ENCODE results near the gene CEMIP2. TPM values are rescaled to one million over a fixed set of nuclear protein-coding genes. Genes with fewer than 3 reads are reported as not detected.

Gene CEMIP2
- polyA plus RNA-seq, 3 donors from 2014 or later, result 16.9 to 32.7 (median 21.8) TPM

DNA sequence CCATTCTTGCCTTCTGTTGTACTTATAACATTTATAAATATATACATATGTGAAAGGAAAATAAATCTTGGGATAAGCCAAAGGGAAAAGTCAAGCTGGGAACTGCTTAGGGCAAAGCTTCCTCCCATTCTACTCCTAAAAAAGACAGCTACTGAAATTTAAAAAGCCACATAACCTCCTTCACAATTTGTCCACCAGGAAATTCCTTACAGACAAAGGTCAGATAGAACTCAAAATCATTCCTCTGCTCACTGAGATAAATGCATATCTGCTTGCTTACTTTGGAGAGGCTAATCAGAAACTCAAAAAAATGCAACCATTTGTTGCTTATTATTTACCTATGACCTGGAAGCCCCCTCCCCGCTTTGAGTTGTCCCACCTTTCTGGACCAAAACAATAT is 112.5 kb downstream of the CEMIP2 start:
- H3K9me3 Mint-ChIP-seq, result peaks cover 0 to 5% (median 0%) of the 10 kb centered on the region in 6 donors
- DNase-seq, result no peak
- no peak overlapping the region for H3K27ac Mint-ChIP-seq
- peaks cover 20 to 33% of the 10 kb centered on the region in 2 donors for H3K4me1 Mint-ChIP-seq
- H3K36me3 Mint-ChIP-seq, result peaks cover 0 to 10% (median 6%) of the 10 kb centered on the region in 3 donors
- no peak overlapping the region for H3K4me3 Mint-ChIP-seq
- peaks cover 0 to 7% (median 4%) of the 10 kb centered on the region in 3 donors for H3K27me3 Mint-ChIP-seq (ENCODE audit: low read depth in 3 of 3)

DNA sequence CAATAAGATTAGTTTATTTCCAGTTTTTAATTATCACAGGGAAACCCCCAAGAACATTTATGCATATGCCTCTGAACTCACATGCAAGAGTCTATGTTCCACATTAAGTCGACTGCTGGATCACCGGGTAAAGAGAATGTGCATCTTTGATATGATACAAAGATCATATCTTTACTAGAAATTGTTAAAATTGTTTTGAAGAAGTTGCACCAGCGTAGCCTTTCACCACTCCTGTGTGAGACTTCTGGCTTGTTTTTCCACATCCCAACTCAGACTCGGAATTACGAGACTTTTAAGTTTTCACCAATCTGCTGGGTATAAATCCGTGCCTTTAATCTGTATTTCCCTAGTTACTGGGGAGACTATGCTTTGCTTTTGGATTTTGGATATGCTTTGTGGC is 113.2 kb downstream of the CEMIP2 start:
- no peak overlapping the region for H3K27ac Mint-ChIP-seq
- H3K4me3 Mint-ChIP-seq, result no peak overlapping the region
- peaks cover 0 to 5% (median 0%) of the 10 kb centered on the region in 6 donors for H3K9me3 Mint-ChIP-seq
- peaks cover 0 to 12% (median 6%) of the 10 kb centered on the region in 3 donors for H3K36me3 Mint-ChIP-seq
- H3K4me1 Mint-ChIP-seq, result peaks cover 14 to 27% of the 10 kb centered on the region in 2 donors
- DNase-seq, result no peak
- peaks cover 0 to 7% (median 4%) of the 10 kb centered on the region in 3 donors for H3K27me3 Mint-ChIP-seq (ENCODE audit: low read depth in 3 of 3)

DNA sequence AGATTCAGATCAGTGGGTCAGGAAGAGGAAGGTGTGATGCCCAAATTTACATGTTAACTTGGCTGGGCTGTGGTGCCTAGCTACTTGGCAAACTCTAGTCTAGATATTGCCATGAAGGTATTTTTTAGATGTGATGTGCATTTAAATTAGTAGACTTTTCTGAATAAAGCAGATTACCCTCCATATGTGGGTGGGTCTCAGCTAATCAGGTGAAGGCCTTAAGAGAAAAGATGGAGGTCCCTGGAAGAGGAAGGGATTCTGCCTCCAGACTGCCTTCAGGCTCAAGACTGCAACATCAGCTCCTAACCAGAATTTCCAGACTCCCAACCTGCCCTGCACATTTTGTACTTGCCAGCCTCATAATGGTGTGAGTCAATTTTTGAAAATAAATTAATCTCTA is 115.8 kb downstream of the CEMIP2 start:
- Mint-ChIP-seq H3K4me3 (peak overlapping the region in 1 of 5 donors; percentile 19), H3K27me3 (ENCODE audit: low read depth in 3 of 3) (peaks cover 4 to 8% (median 4%) of the 10 kb centered on the region in 3 donors), H3K27ac (peak overlapping the region in 2 of 6 donors; percentile 15 to 74), H3K36me3 (peaks cover 0 to 19% (median 3%) of the 10 kb centered on the region in 3 donors), H3K9me3 (peaks cover 0 to under 1% (median 0%) of the 10 kb centered on the region in 6 donors), H3K4me1 (peaks cover 18 to 24% of the 10 kb centered on the region in 2 donors)
- DNase-seq, result no peak

DNA sequence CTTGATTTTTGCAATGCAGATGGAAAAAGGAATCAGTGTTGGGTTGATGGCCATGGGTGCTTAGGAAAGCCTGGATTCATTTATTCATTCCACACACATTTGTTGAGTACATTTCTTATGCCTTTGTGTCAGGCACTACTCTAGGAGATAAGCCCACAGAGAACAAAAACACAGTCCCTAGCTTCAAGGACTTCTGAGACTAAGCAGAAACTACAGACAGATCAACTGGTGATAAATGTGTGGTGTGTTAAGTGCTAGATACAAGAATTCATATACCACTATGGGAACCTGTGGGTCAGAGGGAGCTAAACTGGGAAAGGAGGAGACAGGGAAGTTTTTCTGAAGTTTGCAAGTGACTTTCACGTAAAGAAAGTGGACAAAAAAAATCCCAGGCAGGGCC is 119.9 kb downstream of the CEMIP2 start:
- H3K27ac Mint-ChIP-seq, result peak overlapping the region in 1 of 6 donors; percentile 18
- H3K36me3 Mint-ChIP-seq, result peaks cover 0 to 16% (median 3%) of the 10 kb centered on the region in 3 donors
- no peak overlapping the region for H3K4me3 Mint-ChIP-seq
- no peaks in the 10 kb centered on the region for H3K9me3 Mint-ChIP-seq
- H3K4me1 Mint-ChIP-seq, result peaks cover 41 to 46% of the 10 kb centered on the region in 2 donors
- H3K27me3 Mint-ChIP-seq (ENCODE audit: low read depth in 3 of 3), result peaks cover 4 to 11% (median 6%) of the 10 kb centered on the region in 3 donors
- DNase-seq, result no peak

DNA sequence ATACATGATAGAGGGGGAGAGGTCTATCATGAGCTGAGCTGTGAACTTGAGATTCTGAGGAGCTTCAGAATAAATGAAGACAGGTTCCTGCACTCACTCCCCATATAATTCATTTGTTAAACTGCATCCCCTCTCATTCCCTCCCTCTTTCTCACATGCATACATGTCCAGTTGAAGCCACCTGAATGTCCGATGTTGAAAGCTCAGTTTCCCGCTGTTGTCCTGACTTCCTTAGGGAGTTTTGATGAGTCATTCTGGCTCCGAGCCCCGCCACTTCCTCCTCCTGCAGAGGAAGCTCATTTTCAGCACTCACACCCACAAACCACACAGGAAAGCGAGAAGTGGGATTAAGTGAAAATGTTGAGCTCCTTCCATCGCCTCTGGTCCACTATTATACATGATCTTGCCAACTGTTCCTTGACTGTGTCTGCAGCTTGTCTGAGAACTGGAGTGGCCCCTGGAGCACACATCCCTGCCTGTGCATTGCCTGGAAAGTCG is 121.2 kb downstream of the CEMIP2 start:
- peaks cover 38 to 42% of the 10 kb centered on the region in 2 donors for H3K4me1 Mint-ChIP-seq
- H3K36me3 Mint-ChIP-seq, result peaks cover 0 to 14% (median under 1%) of the 10 kb centered on the region in 3 donors
- H3K4me3 Mint-ChIP-seq, result peak overlapping the region; percentile 65 to 92 (median 84)
- H3K27ac Mint-ChIP-seq, result peak overlapping the region in 5 of 6 donors; percentile 29 to 73 (median 45)
- H3K9me3 Mint-ChIP-seq, result no peaks in the 10 kb centered on the region
- H3K27me3 Mint-ChIP-seq (ENCODE audit: low read depth in 3 of 3), result peaks cover 4 to 6% (median 4%) of the 10 kb centered on the region in 3 donors
- peak; percentile 34 to 48 (median 34) for DNase-seq

DNA sequence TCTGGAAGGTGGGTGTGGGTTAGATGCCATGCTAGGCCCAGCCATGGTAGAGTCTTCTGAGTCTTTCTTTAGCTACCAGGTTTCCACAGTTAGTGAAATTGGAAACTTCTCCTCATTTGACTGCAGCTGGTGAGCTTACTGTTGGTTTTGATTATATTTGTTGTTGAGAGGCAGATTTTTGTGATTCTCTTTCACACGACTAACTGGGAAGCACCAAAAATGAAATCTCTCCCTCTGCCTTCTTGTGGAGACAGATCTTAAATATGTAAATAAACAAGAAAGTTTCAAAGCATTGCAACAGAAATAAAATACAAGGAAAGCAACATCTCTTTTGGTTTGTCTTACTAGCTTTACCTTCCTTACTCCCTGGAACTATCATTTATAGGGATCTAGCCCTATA is 122.2 kb downstream of the CEMIP2 start:
- Mint-ChIP-seq H3K9me3 (no peaks in the 10 kb centered on the region), H3K4me1 (peaks cover 38 to 39% of the 10 kb centered on the region in 2 donors), H3K36me3 (peaks cover 0 to 12% (median 0%) of the 10 kb centered on the region in 3 donors), H3K27me3 (ENCODE audit: low read depth in 3 of 3) (peaks cover 4 to 5% (median 4%) of the 10 kb centered on the region in 3 donors), H3K27ac (peak overlapping the region in 2 of 6 donors; percentile 24 to 47), H3K4me3 (peak overlapping the region in 3 of 5 donors; percentile 10 to 59 (median 39))
- DNase-seq, result no peak

DNA sequence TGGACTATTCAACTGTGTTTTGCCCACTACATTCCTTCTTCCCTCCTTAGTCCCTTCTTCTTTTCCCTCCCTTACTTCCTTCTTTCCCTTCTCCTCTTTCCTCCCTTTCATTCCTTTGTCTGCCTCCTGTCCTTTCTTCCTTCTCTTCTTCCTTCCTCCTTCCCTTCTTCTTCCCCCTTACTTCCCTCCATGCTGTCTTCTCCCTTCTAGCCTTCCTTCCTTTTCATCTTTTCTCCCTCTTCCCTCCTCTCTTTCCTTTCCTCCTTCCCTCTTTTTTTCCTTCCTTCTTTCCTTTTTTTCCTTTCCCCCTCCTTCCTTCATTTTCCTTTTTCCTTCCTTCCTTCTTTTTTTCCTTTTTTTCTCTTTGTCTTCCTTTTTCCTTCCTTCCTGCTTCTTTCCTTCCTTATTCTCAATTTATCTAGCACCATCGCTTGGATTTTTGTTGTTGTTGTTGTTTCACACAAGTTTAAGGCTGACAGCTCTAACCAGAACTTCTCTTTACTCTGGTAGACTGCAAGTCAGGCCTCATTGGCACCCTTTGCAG is 123.4 kb downstream of the CEMIP2 start:
- no peak for DNase-seq
- H3K27me3 Mint-ChIP-seq (ENCODE audit: low read depth in 3 of 3), result peaks cover 3 to 4% (median 4%) of the 10 kb centered on the region in 3 donors
- peak overlapping the region in 4 of 6 donors; percentile 24 to 91 (median 58) for H3K27ac Mint-ChIP-seq

DNA sequence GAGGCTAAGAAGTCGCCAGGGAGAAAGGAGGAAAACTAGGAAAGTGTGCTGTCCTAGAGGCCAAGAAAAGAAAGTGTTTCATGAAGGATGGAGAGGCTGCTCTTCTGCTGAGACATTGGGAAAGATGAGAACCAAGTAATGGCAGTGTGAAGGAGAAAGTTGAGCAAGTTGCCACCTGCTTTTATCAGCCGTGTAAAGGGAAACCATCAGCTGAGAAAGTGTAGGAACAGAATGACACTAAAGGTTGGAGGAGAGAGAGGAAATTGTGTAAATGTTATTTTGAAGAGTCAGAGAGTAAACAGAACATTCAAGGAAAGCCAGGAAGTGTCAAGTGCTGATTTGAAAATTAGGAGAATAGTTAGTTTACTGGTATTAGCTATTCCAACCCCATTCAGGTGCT is 125.0 kb downstream of the CEMIP2 start:
- H3K4me3 Mint-ChIP-seq, result no peak overlapping the region
- DNase-seq, result no peak
- H3K27me3 Mint-ChIP-seq (ENCODE audit: low read depth in 3 of 3), result peaks cover 0 to 4% (median 4%) of the 10 kb centered on the region in 3 donors
- H3K27ac Mint-ChIP-seq, result no peak overlapping the region
- H3K36me3 Mint-ChIP-seq, result peaks cover 0 to 4% (median 0%) of the 10 kb centered on the region in 3 donors
- H3K4me1 Mint-ChIP-seq, result peaks cover 57 to 59% of the 10 kb centered on the region in 2 donors
- H3K9me3 Mint-ChIP-seq, result peaks cover 0 to 2% (median 0%) of the 10 kb centered on the region in 6 donors

More for the DNA sequence above, 123.4 kb downstream of the CEMIP2 start:
- H3K9me3 Mint-ChIP-seq, result peaks cover 0 to 2% (median 0%) of the 10 kb centered on the region in 6 donors
- H3K4me3 Mint-ChIP-seq, result no peak overlapping the region
- H3K4me1 Mint-ChIP-seq, result peaks cover 45 to 47% of the 10 kb centered on the region in 2 donors
- H3K36me3 Mint-ChIP-seq, result peaks cover 0 to 5% (median 0%) of the 10 kb centered on the region in 3 donors

DNA sequence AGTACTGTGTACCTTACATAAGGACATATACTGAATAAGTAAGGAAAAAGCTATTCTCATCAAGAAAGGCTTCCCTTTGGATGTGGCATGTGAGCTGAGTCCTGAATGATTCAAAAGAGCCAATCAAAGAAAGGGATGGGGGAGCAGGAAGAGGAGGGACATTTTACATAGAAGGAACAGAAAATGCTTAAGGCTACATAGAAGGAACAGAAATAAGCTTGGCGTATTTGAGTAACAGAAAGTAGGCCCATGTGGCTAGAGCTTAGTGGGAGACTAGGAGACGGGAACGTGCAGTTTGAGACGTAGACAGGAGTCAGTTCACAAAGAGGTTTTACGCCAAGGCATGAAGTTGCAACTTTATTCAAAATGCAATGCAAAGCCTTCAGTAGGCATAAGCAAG is 126.3 kb downstream of the CEMIP2 start:
- Mint-ChIP-seq H3K36me3 (peaks cover 0 to 4% (median 0%) of the 10 kb centered on the region in 3 donors), H3K4me3 (no peak overlapping the region), H3K27me3 (ENCODE audit: low read depth in 3 of 3) (peaks cover 0 to 2% (median under 1%) of the 10 kb centered on the region in 3 donors), H3K27ac (no peak overlapping the region), H3K9me3 (peaks cover 0 to 2% (median 0%) of the 10 kb centered on the region in 6 donors), H3K4me1 (peaks cover 56 to 58% of the 10 kb centered on the region in 2 donors)
- no peak for DNase-seq

DNA sequence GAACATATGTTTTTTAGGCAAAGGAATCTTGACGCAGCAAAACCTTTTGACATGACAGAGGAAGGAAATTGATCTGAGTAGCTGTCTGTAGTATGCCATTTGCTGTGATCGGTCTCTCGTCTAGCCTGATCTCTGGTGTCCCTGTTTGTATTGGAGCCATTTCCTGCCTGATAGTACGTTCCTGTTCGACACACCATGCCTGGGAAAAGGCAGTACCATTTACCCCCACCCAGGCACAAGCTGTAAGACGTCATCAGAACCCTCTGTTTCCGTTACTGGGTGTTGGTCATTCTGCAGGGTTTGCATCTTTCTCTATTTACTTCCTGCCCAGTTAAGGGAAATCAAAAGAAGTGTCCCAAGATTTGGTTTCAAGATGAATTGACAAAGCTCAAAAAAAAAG is 129.7 kb downstream of the CEMIP2 start:
- peak overlapping the region; percentile 85 to 97 (median 92) for H3K27ac Mint-ChIP-seq
- H3K9me3 Mint-ChIP-seq, result peaks cover 0 to 2% (median 0%) of the 10 kb centered on the region in 6 donors
- peaks cover 0 to 4% (median 0%) of the 10 kb centered on the region in 3 donors for H3K36me3 Mint-ChIP-seq
- peaks cover 36 to 40% of the 10 kb centered on the region in 2 donors for H3K4me1 Mint-ChIP-seq
- peak; percentile 64 to 76 (median 74) for DNase-seq
- H3K4me3 Mint-ChIP-seq, result peak overlapping the region; percentile 79 to 92 (median 83)
- peaks cover 0 to 1% (median 0%) of the 10 kb centered on the region in 3 donors for H3K27me3 Mint-ChIP-seq (ENCODE audit: low read depth in 3 of 3)

DNA sequence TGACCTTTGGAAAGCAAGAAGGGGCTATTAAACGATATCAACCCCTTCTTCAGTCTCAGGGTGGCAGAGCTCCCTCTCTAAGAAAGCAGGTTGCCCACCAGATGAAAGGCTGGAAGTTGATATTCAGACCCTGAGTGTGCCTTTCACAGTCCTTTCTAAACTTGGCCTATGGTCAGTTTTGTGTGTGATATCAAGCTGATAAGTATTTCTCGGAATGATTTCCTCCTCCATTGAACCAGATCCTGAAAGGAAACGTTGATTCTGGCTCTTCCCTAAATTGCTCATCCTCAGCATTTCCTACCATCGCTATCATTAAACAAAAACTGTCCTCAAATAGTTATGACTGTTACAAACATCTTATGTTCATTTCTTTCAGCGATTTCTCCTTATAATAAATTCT is 130.4 kb downstream of the CEMIP2 start:
- Mint-ChIP-seq H3K4me3 (peak overlapping the region; percentile 79 to 92 (median 83)), H3K4me1 (peaks cover 36 to 40% of the 10 kb centered on the region in 2 donors), H3K9me3 (peaks cover 0 to 2% (median 0%) of the 10 kb centered on the region in 6 donors), H3K36me3 (peaks cover 0 to 4% (median 0%) of the 10 kb centered on the region in 3 donors), H3K27ac (peak overlapping the region; percentile 85 to 97 (median 92)), H3K27me3 (ENCODE audit: low read depth in 3 of 3) (peaks cover 0 to 3% (median 1%) of the 10 kb centered on the region in 3 donors)
- DNase-seq, result no peak

DNA sequence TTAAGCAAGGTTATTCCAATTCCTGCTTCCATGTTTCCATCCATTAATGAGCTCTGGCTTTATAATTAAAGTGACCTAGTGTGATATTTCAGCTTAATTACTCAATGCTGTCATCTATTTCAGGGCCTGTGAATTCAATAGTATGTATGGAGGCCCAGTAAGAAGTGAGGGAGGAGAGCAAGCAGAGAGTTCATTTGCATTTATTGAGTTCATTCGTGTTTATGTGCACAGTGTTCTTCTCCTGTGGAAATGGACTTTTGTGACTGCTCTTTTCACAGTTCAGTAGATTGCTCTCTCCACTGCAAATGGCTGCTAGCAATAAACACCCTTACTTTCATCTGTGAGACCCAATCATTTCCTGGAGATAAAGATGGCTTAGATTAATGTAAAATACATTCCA is 130.9 kb downstream of the CEMIP2 start:
- Mint-ChIP-seq H3K4me1 (peaks cover 36 to 40% of the 10 kb centered on the region in 2 donors), H3K36me3 (peaks cover 0 to 4% (median 0%) of the 10 kb centered on the region in 3 donors), H3K4me3 (peak overlapping the region in 4 of 5 donors; percentile 3 to 58 (median 28)), H3K27ac (peak overlapping the region; percentile 31 to 88 (median 74)), H3K27me3 (ENCODE audit: low read depth in 3 of 3) (peaks cover 0 to 3% (median 1%) of the 10 kb centered on the region in 3 donors), H3K9me3 (peaks cover 0 to 2% (median 0%) of the 10 kb centered on the region in 6 donors)
- no peak for DNase-seq

DNA sequence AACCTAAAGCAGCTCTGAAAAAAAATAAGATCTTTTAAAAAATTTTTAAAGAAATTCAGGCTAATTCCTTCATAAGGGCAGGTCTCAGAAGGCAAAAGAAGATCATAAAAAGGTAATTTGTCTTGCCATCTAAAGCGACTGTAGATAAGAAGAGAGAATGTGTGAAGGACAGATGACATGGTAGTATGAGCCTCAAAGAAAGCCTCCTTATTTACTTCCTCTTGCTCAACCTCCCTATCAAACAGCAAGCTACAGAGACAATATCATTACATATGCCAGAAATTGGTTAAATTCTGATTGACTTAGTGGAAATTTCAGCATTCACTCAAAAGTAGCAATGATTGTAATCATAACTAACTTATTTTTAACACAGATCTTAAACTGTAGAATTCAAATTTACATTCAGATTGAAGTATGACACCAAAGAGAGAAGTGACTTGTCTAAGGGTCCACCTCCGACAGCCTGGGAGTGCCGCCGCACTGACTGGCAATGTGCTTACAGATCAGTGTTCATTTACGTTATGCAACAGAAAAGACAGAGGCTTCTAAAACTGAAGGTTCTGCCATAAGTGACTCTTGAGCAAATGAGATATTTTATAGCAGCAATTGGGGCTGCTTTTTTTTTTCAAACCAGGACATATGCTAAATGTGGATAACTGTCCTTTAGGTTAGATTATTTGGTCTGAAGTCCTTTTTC is 132.0 kb downstream of the CEMIP2 start:
- Mint-ChIP-seq H3K27ac (peak overlapping the region; percentile 8 to 77 (median 58)), H3K36me3 (peaks cover 0 to 4% (median 0%) of the 10 kb centered on the region in 3 donors), H3K4me3 (no peak overlapping the region), H3K27me3 (ENCODE audit: low read depth in 3 of 3) (peaks cover 1 to 3% (median 2%) of the 10 kb centered on the region in 3 donors), H3K9me3 (peaks cover 0 to 2% (median 0%) of the 10 kb centered on the region in 6 donors), H3K4me1 (peaks cover 36 to 38% of the 10 kb centered on the region in 2 donors)
- DNase-seq, result no peak
